GM19324 (cell line): ENCODE data around the gene TMEM38A.
"Not testable (repeated sequence)": the region's sequence is repeated elsewhere in the genome, so short reads cannot be mapped to it uniquely, and the experiment has no call there.

Experiments
- ATAC-seq: cut with Tn5 transposase; IDR thresholded peaks from one replicate; pipeline ENCODE4 v1.9.1; 2021; ENCODE audit warnings: mild to moderate bottlenecking, moderate library complexity; ENCODE audit not compliant: unreplicated experiment, low FRiP score

TMEM38A gene

DNA sequence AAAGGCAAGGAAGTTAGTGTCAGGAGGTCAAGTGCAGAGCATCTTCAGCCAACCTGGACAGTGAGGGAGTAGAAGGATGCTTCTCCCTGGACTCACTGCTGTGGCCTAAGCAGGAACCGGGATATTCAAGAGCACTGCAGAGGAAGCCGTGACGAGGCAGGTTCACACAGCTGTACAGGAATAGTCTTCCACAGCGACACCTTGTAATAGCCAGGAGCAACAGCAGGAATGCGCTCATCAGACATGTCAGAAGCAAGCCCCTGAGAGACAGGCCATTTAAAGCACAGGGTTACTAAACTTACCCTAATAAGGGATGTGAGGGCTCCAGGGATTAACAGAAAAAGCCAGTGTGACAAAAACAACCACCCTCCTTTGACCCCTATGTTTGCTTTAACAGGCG is 29.5 kb upstream of the TMEM38A start:
- ATAC-seq, result no peak

DNA sequence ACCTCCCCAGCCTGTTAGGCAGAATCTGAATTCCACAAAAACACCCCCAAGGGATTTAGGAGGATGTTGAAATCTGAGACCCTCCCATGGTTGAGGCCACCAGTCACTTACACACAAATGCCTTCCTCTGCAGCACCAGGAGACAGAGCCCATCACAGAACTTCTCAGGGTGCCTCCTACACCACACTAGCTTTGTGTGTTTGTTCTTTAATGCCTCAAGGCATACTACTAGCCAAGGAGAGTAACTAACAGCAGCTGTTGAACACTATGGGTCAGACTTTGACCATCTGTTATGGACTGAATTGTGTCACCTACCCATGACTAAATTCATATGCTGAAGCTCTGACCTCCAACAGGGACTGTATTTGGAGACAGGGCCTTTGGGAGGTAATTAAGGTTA is 23.4 kb upstream of the TMEM38A start:
- no peak for ATAC-seq

DNA sequence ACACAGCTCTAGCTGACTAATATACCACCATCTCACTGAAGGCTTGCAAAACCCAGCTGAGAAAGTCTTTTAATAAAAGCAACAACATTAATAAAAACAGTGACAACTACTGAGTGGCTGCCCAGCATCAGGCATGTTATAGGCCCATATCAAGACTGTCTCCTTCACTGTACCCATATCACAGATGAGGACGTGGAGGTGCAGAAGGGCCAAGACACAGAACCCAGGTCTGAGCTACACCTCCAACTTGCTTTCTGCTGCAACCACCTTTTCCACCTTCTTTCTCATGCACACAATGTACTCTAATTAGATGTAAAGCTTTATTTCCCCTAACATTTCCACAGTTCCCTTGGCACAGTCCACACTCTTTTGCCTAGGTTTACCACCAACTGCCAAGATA is 22.3 kb upstream of the TMEM38A start:
- ATAC-seq, result no peak

DNA sequence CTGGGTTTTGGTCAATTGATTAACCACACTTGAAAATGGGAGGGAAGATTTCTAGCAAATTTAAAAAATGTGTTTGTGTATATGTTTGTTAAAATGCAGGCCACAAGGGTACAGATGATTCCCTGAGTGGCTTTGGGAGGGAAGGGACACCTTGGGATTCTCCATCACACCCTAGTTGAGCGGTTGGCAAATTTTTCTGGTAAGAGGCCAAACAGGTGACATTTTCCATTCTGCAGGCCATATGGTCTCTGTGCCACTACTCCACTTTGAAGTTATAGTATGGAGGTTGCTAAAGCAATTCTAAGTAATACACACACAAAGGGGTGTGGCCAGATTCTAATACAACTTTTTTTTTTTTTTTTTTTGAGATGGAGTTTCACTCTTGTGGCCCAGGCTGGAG is 20.0 kb upstream of the TMEM38A start:
- ATAC-seq, result no peak

DNA sequence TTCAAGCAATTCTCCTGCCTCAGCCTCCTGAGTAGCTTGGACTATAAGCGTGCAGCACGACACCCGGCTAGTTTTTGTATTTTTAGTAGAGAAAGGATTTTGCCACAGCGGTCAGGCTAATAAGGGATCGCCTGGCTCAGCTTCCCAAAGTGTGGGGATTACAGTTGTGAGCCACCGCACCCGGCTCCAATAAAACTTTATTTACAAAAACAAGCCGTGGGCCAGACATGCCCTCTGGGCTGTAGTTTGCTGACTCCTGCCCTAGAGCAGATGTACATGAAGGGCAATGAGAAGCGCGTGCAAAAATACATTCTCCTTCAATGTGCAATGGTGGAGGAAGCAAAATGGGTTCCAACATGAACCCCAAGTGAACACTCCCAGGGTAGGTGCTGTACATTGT is 19.2 kb upstream of the TMEM38A start:
- ATAC-seq, result no peak

DNA sequence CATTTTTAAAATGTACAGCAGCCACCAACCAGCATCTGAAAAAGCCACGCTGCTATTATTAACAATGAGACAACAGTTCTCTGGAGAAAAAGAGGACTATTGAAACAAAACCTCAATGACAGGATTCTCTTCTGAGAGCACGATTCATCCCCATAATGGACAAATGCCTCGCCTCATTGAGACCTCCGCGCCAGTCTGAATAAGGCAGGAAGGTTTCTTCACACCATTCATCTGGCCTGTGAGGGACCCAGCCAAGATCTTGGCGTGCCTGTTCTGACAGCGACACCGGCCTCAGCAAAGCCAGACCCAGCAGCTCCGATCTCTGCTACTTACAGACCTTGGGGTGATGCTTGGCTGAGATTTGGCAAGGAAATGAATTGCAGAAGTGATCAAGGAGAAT is 15.8 kb upstream of the TMEM38A start:
- no peak for ATAC-seq

DNA sequence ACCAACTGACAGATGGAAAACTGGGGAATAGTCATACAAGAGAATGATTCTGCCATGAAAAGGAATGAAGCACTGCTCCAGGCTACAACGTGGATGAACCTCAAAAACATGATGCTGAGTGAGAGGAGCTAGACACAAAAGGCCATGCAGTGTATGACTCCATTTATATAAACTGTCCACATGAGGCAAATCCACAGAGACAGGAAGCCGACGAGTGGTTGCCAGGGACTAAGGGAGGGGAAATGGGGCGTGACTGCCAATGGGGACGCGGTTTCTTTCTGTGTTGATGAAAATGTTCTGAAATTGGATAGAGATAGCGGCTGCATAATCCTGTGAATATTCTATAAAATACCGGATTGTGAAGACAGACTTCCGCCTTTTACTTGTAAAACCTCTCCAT is 11.2 kb upstream of the TMEM38A start:
- no peak for ATAC-seq

DNA sequence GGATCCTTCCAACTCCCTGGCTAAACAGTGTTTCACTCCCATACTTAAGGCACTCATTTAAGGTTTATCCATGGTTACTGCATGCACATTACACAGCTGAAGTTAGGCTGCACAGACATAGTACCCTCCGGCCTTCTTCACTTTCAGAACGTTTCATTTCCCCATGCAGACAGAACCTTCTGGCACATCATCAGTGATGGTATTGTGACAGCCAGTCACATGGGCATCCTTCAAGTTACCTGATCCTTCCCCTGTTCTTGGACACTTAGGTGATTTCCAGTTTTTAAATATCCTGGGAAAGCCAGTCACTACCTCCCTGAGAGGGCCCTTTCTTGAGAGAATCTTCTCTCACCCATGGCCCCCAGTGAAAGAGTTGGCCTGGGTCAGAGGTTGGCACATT is 10.1 kb upstream of the TMEM38A start:
- no peak for ATAC-seq

DNA sequence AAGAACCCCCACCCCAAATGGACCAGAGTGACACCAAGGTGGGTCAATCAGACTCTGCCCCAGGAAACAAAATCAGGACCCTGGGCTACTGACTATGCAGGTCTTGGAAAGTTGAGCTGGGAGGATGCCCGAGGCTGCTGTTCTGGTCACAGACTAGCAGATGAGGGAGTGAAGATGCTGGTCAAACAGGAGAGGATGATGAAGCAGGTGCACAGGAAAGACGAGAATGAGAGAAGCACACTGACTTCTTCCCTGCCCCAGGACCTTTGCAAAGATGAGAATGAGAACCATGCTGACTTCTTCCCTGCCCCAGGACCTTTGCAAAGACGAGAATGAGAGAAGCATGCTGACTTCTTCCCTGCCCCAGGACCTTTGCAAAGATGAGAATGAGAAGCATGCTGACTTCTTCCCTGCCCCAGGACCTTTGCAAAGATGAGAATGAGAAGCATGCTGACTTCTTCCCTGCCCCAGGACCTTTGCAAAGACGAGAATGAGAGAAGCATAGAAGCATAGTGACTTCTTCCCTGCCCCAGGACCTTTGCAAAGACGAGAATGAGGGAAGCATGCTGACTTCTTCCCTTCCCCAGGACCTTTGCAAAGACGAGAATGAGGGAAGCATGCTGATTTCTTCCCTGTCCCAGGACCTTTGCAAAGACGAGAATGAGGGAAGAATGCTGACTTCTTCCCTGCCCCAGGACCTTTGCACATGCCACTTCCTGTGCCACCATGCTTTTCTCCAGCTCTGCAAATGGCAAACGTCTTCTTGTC is 9.3 kb upstream of the TMEM38A start:
- ATAC-seq, result not testable (repeated sequence)

DNA sequence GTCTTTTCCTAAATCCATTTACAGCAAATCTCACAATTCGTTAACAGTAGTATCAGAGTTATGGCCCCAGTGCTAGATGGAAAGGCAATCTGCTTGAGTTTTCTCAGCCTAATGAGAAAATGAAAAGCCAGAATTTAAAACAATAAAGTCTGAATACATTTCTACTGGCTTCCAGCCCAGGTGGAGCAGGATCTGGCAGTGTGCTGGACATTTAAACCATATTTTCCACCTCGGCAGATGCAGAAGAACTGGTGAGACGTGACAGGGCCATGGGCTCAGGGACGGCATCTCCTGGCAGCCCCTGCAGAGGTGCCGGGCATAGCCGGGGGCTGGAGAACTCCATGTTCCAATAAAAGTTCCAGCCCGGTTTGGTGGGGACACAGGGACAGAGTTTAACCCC is 8.1 kb upstream of the TMEM38A start:
- no peak for ATAC-seq

DNA sequence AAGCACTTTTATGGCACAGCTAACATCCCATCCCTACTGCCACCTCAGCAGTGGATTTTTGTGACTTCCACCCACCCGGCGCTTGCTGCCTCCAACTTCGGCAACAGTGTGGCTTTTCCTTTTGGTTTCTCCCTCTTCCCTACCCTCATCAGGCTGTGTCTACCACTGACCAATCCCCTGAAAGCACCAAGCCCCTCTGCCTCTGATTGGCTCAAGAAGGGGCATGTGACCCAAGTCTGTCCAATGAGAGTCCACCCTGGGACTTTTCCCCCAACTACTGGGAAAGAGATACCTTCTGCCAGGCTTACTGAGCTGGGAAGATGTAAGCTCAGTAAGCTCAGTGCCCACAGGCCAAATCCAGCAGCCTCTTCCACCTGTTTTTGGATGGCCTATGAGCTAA is 6.8 kb upstream of the TMEM38A start:
- ATAC-seq, result no peak

DNA sequence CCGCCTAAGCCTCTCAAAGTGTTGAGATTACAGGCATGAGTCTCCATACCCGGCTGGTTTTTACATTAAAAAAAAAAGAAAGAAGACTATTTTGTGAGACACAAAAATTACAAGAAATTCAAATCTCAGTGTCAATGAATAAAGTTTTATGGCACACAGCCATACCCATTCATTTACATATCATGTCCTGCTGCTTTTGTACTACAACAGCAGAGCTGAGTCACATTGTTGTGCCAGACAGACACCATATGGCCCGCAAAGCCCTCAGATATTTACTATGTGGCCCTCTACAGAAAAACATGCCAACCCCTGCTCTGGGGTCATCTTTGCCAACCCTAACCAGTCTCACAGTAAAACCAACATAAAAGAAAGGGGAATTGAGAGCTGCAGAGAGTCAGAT is 6.3 kb upstream of the TMEM38A start:
- ATAC-seq, result no peak

DNA sequence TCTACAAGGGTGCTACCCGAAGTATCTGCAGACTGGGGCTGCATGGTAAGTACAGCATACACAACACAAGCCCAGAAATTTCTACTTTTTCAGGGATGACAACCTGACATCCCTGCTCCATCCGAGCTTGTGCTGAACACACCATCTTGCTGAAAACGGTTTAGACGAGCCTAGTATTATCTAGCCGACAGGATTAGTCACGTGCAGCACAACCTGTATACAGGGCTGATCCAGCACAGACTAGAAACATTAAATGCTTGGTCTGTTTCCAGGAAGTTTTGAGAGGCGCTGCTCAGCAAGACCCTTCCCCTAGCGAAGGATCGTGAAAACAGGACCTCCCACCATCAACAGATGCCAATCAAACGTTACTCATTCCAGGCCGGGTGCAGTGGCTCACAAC is 5.2 kb upstream of the TMEM38A start:
- no peak for ATAC-seq

DNA sequence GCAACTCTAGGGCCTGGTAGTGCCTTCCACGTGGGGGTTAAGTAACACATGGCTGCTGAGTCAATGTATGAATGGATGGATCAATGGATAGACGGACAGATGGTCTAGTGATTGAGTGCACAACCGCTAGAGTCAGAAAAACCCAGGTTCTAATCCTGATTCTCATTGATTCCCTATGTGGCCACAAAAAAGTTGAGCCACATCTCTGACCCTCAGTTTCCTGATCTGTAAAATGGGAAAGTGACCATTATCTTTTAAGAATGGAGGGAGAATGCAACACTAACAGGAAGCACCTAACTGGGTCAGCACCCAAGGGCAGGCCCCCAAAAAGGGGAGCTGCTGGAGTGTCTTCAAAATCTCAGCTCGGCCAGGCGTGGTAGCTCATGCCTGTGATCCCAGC is 3.6 kb upstream of the TMEM38A start:
- ATAC-seq, result no peak

DNA sequence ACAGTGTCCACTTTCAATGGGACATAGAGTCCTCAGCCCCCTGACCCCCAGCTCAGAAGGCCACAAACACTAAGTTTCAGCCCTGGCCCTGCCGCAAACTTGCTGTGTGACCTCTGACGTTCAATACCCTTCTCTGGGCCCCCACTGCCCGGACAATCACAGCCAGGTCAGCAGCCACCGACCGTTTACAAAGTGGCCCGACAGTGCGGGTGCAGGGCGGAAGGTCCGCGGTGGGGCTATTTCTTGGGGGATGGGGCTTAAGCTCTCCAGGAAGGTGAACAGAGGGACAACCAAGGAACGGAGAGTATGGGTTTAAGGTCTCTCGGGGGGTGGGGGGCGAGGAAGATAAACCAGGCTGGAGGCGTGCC is 1.5 kb upstream of the TMEM38A start:
- no peak for ATAC-seq

DNA sequence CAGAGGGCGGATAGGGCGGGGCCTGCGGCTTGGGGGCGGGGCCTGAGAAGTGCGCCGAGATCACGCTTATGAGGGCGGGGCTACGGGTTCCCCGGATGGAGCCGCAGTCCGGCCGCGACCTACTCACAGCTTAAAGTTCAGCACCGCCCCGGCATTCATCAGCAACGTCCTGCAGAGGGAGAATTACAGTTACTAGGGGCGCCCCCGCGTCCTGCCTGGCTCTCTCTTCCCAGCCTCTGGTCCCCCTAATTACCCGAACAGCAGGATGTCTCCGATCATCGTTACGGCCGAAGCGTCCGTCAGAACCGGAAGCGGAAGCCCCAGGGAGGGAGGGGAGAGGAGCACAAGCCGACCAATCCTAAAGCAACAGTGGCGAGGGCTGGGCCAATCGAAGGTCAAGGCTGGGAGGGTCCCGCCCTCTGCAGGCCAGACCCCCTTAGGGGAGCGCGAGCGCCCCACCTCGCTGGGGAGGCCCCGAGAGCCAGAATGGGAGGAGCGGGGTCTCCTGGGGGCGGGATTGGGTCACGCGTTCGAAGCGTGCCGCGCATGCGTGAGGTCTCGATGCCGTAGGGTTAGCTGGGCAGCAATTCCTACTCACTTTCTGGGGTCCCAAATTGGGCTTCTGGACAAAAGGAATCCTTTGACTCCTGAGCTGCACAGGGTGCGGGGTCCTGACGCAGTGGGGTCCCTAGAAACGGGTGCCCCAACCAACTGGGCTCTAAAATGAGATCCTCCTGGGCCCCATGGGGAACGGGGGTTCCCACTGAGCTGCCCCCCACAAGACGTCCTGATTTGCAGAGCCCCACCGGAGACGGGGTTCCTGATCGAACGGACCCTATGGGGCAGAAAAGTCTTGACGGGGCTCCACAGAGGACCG is 869 bp upstream of the TMEM38A start, which contains the start of gene SMIM7:
Gene SMIM7, minus strand, starts transcription at position 313 of the 877 bp plus-strand sequence. Its CDS starts 34 bp downstream, at position 279.
- ATAC-seq, result peak; percentile 90

DNA sequence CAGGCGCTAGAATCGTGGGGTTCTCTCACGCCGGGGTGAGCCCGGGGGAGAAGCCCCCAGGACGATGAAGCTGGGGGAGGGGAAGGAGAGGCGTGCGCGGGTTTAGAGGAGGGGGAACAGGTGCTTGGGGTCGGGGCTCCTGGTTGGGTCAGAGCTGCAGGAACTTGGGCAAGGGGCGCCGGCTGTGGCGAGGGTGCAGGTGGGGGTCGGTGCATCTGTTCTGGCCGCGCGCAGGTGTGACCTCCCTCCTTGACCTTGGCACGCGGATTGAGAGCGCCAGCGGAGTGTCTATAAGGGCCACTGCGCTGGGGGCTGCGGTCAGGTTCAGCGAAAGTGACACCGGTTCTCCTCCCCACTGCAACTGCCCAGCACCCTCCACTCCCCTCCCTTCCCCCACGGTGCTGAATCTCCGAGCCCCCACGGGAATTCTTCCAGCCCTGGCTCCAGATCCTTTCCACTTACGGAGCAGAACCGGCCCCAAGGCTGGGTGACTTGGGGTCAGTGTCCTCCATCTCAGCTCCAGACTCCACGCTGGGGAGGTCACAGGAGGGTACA is 618 bp downstream of the TMEM38A start:
- ATAC-seq, result no peak

DNA sequence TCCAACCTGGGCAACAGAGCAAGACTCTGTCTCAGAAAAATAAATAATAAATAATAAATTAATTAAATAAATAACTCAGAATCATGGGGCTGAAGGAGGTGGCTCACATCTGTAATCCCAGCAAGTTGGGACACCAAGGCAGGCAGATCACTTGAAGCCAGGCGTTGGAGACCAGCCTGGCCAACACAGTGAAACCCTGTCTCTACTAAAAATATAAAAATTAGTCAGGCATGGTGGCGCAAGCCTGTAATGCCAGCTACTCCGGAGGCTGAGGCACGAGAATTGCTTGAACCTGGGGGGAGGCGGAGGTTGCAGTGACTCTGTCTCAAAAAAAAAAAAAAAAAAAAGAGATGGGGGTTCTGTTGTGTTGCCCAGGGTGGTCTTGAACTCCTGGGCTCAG is 7.2 kb downstream of the TMEM38A start:
- no peak for ATAC-seq

DNA sequence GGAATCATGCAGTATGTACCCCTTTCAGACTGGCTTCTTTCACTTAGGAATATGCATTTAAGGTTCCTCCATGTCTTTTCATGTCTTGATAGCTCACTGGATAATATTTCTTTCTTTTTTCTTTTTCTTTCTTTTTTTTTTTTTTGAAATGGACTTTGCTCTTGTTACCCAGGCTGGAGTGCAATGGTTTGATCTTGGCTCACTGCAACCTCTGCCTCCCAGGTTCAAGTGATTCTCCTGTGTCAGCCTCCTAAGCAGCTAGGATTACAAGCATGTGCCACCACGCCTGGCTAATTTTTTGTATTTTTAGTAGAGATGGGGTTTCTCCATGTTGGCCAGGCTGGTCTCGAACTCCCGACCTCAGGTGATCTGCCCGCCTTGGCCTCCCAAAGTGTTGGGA is 7.8 kb downstream of the TMEM38A start:
- ATAC-seq, result not testable (repeated sequence)

DNA sequence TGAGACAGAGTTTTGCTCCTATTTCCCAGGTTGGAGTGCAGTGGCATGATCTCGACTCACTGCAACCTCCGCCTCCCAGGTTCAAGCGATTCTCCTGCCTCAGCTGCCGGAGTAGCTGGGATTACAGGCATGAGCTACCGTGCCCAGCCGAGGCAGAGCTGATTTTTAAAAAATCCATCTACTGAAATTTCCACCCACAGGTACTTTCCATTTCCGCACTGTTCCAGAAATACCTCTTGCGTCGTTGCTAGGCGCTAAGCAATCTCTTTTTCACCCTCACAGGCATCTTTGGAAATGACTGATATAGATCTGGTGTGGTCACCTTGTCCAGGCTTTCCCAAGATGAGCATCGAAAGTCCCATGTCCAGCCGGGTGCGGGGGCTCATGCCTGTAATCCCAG is 9.4 kb downstream of the TMEM38A start:
- no peak for ATAC-seq

DNA sequence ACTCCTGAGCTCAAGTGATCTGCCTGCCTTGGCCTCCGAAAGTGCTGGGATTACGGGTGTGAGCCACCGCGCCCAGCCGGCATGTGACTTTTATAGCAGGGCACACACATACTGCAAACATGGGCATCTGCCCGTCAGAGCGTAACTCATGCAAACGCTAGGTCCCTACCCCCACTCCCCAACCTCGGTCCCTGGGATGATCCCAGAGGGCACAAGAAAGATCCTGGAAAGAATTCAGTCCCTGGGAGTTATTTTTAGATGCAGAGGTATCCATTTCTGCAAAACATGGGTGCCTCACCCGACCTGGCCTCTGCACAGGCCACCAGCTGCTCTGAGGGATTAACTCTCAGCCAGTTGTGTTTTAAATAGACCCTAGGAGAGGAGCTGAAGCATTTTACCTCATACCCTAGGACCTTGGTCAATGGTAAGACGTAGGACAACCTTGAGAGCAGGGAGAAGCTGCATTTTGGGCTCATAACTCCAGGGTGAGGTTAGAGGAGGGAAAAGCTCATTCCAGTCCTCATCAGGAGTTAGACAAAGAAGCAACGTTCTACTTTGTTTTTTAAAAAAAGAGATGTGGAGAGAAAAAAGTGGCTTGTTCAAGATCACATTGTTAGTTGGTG is 10.8 kb downstream of the TMEM38A start:
- ATAC-seq, result no peak
